Stimulated activated CD4-positive, alpha-beta T cell treated with anti-CD3 and anti-CD28 coated beads, Interleukin-1b, Interleukin-23, amount 100 ng/mL, for 4 hours (primary cell): ENCODE measurements around the gene SKI.

ENCODE experiments used
- DNase-seq, 2 donors: peaks; one replicate each; pipeline ENCODE4 v3.0.0-alpha.2; 2020; ENCODE audit warnings: low read depth in 2 of 2

SKI gene

DNA sequence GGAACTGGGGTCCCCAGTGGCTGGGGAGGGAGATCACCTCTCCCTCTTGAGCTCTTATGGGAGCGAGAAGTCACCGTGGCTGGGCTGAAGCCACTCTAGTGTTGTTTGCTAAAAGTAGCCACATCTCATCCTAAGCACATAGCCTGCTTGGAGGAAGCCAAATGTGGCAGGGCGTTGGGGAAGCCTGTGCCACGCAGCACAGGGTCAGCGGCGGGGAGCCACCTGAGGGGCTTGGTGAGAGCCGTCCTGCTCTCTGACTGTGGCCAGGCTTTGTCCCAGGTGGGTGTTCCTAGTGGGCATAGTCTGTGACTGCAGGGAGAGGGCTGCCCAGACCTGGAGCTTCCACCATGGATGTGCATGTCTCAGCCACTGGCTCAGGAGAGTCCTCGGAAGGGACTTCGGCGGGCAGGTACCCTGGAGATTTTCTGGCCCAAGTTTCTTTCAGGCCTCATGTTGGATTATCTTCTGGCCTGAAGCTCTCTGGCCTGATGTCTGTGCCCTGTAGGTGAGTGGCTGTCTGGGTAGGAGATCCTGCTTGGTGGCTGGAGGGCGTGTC lies 124.3 kb downstream of the SKI start:
- DNase-seq, result no peak

- no peak for DNase-seq
These were observed 124.9 kb downstream of the SKI start for GRCh38 chr1:2352897-2353550.

DNA sequence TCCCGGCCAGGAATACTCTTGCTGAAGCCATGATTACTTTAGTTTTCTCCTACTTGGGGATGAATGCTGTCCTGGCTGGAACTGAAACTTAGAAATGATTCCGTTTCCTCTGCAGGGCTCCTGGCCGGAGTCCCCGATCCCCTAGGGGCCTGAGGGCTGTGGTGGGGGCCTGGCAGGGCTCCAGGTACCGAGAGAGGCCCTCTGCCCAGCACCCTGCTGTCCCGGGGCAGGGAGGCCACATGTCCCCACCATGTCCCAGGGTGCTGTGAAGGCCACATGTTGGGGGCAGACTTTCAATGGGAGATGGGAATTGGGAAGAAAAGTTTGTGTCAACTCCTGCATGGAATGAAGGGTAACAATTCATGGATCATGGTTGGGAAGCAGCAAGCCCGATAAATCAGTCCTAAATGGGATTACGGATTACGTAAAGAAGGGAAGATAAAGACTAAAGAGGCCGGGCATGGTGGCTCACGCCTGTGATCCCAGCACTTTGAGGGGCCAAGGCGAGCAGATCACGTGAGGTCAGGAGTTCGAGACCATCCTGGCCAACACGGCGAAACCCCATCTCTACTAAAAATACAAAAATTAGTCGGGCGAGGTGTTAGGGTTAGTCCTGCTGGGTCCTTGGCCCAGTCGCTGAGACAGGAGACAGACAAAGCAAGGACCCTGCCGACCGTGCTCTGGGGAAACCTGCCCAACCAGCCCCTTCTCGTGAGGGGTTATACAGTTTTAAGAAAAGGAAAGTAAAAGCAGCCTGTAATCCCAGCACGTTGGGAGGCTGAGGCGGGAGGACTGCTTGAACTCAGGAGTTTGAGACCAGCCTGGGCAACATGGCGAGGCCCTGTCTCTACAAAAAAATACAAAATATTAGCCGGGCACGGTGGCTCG lies 125.7 kb downstream of the SKI start:
- DNase-seq, result no peak

DNA sequence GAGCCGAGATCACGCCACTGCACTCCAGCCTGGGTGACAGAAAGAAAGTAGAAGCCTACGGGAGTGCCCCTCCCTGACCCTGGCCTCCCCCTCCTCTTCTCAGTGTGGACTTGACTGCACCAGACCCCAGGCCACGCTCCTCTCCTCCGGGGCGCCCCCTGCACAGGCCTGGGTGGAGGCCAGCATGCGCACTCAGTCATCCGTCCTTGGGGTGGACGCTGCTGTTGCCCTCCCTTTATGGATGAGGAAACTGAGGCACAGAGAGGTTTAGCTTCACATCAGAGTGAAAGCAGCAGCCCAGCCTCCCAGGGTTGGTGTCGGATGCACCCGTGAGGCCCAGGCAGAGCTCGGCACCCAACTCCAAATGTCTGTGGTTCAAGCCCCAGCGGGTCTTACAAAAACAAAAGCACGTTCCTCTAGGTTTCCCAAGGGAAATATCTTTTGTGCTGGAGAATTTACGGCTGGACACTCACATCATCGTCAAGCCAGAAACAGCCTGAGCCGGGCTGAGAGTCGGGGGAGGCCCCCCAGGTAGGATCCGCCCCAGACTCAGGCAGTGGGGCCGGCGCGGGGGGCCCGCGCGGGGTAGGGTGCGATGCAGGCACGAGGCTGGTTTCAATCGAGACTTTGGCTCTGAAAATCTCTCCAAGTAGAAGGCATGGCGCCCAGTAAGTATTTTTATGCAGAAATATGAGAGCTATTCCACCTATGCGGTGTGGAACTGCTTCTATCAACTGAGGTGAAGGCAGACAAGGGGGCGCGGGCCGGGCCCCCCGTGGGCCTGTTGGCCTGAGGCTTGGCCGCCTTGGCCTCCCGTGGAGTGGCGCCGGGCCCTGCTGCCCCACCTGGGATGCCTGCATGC lies 126.6 kb downstream of the SKI start:
- DNase-seq, result no peak

- no peak for DNase-seq
These were observed 127.5 kb downstream of the SKI start for GRCh38 chr1:2355373-2356261.

DNA sequence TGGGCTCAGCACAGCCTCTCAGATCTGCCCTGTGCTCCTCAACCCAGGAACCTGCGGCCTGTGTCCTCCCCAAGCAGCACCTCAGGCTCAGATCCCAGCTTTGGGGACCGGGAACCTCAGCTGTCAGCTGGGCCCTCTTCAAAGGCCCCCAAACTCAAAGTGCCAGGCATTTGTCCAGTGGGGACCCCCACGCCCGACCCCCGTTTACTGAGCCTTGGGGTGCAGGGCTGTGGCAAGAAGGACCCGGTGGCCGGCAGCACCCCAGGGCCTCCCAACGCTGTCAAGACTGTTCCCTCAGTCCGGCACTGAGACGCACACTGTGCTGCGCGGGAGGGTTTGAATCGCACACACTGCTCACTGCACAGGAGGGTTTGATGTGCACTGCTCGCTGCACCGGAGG lies 128.3 kb downstream of the SKI start:
- DNase-seq, result no peak

DNA sequence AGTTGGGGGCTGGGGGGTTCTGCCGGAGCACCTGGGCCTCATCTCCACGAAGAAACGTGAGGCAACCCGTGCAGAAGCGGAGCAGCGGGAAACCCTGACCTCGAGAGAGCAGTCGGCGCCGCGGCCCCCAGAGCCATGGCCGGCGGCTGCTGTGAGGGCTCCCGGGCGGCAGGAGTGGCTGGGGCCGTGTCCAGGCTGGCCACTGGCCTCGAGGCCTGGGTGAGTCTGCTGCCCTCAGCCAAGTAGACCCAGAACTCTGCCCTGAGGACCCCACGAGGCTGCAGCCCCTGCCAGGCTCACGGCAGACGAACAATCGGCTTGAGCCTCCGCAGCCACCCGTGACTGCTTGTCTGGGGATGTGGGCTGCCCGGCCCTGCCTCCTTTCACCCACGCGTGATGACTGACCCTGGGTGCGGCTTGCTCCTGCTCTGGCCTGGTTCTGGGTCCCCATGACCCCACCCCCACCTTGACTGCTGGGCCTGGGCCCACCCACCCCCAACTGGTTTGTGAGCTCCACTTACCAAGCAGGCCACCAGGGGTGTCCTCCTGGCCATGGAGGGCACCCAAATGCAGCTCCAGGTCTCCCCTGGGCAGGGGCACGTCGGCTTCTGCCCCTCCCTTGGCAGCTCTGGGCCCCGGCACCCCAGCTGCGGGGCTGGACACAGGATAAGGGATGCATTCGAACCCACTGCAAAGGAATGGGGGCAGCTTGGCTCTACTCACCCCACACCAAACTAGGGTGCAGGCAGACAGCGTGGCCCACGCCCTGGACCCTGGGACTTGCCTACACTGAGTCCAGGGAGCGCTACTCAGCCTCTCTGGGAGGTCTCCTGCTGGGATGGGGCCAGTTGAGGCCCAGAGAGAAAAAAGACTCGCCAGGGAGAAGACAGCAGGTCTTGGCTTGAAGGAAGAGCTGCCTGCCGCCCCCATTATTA lies 129.1 kb downstream of the SKI start:
- no peak for DNase-seq

DNA sequence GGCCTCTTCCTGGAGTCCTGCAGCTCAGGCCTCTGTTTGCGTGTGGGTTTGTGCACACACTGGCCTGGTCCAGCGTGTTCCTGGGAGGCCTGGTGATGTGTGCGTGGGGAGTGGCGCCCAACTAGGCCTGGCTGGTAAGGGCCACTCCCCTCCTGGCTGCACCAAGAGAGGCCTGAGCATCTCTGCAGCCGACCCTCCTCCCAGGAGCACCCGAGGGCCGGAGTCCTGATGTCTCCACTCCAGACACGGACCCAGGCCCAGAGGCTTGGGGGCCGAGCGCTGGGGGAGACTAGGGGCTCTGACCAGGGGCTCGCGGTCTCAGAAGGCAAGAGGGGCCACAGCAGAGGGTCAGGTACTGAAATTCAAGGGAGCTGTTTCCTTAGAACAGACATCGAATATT lies 130.0 kb downstream of the SKI start:
- no peak for DNase-seq

DNA sequence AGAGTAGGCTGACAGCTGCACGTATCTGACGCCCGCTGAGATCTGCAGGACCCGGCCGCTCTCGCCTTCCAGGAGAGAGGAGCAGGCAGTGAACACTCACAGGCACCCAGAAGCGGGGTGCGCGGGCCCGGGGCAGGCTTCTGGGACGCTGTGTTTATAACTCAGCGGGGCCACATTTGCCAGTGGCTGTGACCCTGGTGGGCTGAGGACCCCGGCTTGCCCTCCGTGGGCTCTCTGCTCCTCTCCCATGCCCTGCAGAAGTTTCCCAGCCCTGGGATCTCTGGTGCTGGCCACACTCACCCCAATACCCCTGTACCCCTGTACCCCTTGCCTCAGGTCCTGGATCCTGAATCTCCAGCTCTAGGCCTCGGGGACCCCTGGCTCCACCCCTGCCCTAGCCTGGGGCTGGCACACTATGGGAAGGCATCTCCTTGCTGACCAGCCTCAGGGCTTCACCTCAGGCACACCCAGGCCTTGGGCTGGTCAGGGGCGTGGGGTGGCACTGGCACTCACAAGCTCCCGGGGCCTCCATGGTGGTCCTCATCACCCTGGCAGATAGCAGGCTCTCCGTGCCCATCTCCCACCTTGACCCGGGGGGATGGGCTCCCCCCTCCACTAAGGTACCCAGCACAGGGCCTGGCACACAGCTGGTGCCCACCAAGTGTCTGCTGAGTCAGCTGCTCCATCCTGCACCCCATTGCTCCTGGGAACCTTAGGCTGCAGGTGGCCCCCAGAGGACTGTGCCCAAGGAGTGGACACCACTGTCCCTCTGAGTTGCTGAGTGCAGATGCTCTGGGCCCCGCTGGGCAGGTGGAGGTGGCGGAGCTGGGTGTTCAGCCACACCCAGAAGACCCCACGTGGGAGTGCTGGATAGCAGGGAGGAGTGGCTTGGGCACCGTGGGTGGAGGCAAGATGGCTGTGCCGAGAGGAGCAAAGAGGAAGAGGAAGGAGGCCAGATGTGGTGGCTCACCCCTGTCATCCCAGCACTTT lies 130.8 kb downstream of the SKI start:
- no peak for DNase-seq
